ENCODE data around the gene C1orf74. TPM values are rescaled to one million over a fixed set of nuclear protein-coding genes. Genes with fewer than 3 reads are reported as not detected.

Gene C1orf74
- polyA plus RNA-seq, 1 of the 3 experiments (the other 2 are of a cell fraction) = 1.5 TPM

DNA sequence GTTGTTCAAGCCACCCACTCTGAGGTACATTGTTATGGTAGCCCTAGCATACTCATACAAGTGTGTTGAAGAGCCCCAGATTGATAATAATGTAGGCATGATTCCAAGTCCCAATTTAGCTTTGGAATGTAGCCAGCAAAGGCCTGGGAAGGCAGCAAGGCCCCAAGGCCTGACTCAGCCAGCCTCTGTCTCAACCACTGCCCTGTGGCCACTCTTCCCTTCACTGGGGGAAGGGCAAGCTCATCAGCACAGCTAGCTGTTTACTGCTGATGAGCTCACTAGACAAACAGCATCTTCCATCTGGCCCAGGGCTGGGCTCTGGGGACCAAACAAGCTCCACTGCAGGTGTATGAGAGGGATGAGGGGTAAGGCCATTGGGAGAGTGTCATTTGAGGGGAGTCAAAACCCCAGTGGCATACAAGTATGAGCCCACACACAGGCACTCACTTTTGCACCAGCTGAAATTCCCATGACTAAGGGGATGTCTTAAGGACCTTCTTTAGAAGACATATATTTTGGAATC, 23.8 kb upstream of the C1orf74 start:
- Histone ChIP-seq H3K79me2 (ENCODE audit: insufficient read depth) (no peaks in the 10 kb centered on the region), H2AFZ (ENCODE audit: low read depth) (no peak overlapping the region), H3K4me2 (0 out of 2 replicates have a peak overlapping the region, but pooled peaks have one; percentile 8), H3K9me2 (no peaks in the 10 kb centered on the region), H3K4me3 (ENCODE audit: low read depth in 2 of 2, low read length in 1 of 2) (no peak overlapping the region), H3K27me3 (ENCODE audit: insufficient read depth) (no peaks in the 10 kb centered on the region), H3K27ac (ENCODE audit: low read depth in 2 of 2, low read length in 1 of 2) (peak overlapping the region; percentile 84 to 90), H3K4me1 (ENCODE audit: control insufficient read depth in 1 of 2, insufficient read depth in 2 of 2, low read depth in 1 of 2, low read length in 1 of 2) (peaks cover 12 to 23% of the 10 kb centered on the region in 2 experiments), H3F3A (replicated peaks; ENCODE audit: insufficient read depth) (peaks cover 10% of the 10 kb centered on the region), H3K9me3 (no peaks in the 10 kb centered on the region), H4K20me1 (ENCODE audit: insufficient read depth) (no peaks in the 10 kb centered on the region), H3K36me3 (replicated peaks in 1 of 2; ENCODE audit: control insufficient read depth in 1 of 2, insufficient read depth in 2 of 2, low read length in 1 of 2) (no peaks in the 10 kb centered on the region), H3K9ac (no peak overlapping the region)
- CTCF ChIA-PET = interaction anchor here (1.0 to 7.5 kb wide), 5 partner anchors 8 to 25 kb away, joined by 3 to 78 read pairs (median 4); partner anchors contain the start of gene UTP25
- peak; percentile 82 for DNase-seq
- POLR2A ChIA-PET = interaction anchor here (1.3 to 1.4 kb wide), 2 partner anchors 20 to 24 kb away, joined by 5 to 6 read pairs; partner anchors contain the start of genes C1orf74 and UTP25
- TF ChIP-seq MXI1 (IDR thresholded peaks at IDR 0.05; ENCODE audit: low read depth, low read length) (peak; percentile 28; the same call in 1 of the 2 replicates), TEAD4 (IDR thresholded peaks at IDR 0.05; ENCODE audit: borderline replicate concordance, insufficient read depth) (peak; percentile 61; the same call in 1 of the 2 replicates), GATA2 (CRISPR knock-in tag; IDR thresholded peaks at IDR 0.05) (no peak), FOSL2 (IDR thresholded peaks at IDR 0.05; ENCODE audit: borderline replicate concordance, low read depth) (peak; percentile 88), TAF1 (IDR thresholded peaks at IDR 0.05; ENCODE audit: borderline replicate concordance, low read depth, low read length) (peak; percentile 39; the same call in 1 of the 2 replicates), GABPA (IDR thresholded peaks at IDR 0.05; ENCODE audit: low read depth) (no peak), RXRA (IDR thresholded peaks at IDR 0.05; ENCODE audit: borderline replicate concordance, low read depth) (peak; percentile 82; the same call in 1 of the 2 replicates), SIN3A (IDR thresholded peaks at IDR 0.05; ENCODE audit: borderline replicate concordance, low read depth, low read length) (peak; percentile 85), RCOR1 (IDR thresholded peaks at IDR 0.05; ENCODE audit: low read length) (peak; percentile 86), TCF12 (IDR thresholded peaks at IDR 0.05) (peak; percentile 92), MEF2A (IDR thresholded peaks at IDR 0.05; ENCODE audit: borderline replicate concordance, low read depth) (peak; percentile 97), EZH2phosphoT487 (IDR thresholded peaks at IDR 0.05; ENCODE audit: borderline replicate concordance, low read depth) (no peak), RAD21 (IDR thresholded peaks at IDR 0.05; ENCODE audit: low read length) (peak; percentile 27; the same call in 1 of the 2 replicates), JUND (IDR thresholded peaks at IDR 0.05) (peak; percentile 80), ELF1 (IDR thresholded peaks at IDR 0.05) (no peak), YY1 (IDR thresholded peaks at IDR 0.05; ENCODE audit: low read depth) (no peak), SMC3 (IDR thresholded peaks at IDR 0.05; ENCODE audit: low read depth, low read length) (no peak), FOXJ3 (CRISPR knock-in tag; IDR thresholded peaks at IDR 0.05) (no peak), NFIC (IDR thresholded peaks at IDR 0.05; ENCODE audit: borderline replicate concordance) (peak; percentile 99), CHD2 (IDR thresholded peaks at IDR 0.05; ENCODE audit: low read length, partially characterized antibody) (peak; percentile 94), POLR2AphosphoS5 (IDR thresholded peaks at IDR 0.05; ENCODE audit: low read depth, low read length) (peak; percentile 66; the same call in 1 of the 2 replicates), EP300 (IDR thresholded peaks at IDR 0.05; ENCODE audit: borderline replicate concordance in 1 of 2, low read depth in 1 of 2, low read length in 1 of 2) (peak; percentile 69 to 86; a peak in 2 of 4 replicates)
- TF ChIP-seq, protein P1, sequence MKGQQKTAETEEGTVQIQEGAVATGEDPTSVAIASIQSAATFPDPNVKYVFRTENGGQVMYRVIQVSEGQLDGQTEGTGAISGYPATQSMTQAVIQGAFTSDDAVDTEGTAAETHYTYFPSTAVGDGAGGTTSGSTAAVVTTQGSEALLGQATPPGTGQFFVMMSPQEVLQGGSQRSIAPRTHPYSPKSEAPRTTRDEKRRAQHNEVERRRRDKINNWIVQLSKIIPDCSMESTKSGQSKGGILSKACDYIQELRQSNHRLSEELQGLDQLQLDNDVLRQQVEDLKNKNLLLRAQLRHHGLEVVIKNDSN (IDR thresholded peaks at IDR 0.05; ENCODE audit: borderline replicate concordance, low read depth) = no peak
- TF ChIP-seq, protein P2, sequence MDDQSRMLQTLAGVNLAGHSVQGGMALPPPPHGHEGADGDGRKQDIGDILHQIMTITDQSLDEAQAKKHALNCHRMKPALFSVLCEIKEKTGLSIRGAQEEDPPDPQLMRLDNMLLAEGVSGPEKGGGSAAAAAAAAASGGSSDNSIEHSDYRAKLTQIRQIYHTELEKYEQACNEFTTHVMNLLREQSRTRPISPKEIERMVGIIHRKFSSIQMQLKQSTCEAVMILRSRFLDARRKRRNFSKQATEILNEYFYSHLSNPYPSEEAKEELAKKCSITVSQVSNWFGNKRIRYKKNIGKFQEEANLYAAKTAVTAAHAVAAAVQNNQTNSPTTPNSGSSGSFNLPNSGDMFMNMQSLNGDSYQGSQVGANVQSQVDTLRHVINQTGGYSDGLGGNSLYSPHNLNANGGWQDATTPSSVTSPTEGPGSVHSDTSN (IDR thresholded peaks at IDR 0.05) = peak; percentile 70
- TF ChIP-seq, protein P3, sequence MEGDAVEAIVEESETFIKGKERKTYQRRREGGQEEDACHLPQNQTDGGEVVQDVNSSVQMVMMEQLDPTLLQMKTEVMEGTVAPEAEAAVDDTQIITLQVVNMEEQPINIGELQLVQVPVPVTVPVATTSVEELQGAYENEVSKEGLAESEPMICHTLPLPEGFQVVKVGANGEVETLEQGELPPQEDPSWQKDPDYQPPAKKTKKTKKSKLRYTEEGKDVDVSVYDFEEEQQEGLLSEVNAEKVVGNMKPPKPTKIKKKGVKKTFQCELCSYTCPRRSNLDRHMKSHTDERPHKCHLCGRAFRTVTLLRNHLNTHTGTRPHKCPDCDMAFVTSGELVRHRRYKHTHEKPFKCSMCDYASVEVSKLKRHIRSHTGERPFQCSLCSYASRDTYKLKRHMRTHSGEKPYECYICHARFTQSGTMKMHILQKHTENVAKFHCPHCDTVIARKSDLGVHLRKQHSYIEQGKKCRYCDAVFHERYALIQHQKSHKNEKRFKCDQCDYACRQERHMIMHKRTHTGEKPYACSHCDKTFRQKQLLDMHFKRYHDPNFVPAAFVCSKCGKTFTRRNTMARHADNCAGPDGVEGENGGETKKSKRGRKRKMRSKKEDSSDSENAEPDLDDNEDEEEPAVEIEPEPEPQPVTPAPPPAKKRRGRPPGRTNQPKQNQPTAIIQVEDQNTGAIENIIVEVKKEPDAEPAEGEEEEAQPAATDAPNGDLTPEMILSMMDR (IDR thresholded peaks at IDR 0.05) = no peak
- TF ChIP-seq, protein P4, sequence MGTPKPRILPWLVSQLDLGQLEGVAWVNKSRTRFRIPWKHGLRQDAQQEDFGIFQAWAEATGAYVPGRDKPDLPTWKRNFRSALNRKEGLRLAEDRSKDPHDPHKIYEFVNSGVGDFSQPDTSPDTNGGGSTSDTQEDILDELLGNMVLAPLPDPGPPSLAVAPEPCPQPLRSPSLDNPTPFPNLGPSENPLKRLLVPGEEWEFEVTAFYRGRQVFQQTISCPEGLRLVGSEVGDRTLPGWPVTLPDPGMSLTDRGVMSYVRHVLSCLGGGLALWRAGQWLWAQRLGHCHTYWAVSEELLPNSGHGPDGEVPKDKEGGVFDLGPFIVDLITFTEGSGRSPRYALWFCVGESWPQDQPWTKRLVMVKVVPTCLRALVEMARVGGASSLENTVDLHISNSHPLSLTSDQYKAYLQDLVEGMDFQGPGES (IDR thresholded peaks at IDR 0.05; ENCODE audit: low read depth, low read length) = no peak
- TF ChIP-seq, protein P5, sequence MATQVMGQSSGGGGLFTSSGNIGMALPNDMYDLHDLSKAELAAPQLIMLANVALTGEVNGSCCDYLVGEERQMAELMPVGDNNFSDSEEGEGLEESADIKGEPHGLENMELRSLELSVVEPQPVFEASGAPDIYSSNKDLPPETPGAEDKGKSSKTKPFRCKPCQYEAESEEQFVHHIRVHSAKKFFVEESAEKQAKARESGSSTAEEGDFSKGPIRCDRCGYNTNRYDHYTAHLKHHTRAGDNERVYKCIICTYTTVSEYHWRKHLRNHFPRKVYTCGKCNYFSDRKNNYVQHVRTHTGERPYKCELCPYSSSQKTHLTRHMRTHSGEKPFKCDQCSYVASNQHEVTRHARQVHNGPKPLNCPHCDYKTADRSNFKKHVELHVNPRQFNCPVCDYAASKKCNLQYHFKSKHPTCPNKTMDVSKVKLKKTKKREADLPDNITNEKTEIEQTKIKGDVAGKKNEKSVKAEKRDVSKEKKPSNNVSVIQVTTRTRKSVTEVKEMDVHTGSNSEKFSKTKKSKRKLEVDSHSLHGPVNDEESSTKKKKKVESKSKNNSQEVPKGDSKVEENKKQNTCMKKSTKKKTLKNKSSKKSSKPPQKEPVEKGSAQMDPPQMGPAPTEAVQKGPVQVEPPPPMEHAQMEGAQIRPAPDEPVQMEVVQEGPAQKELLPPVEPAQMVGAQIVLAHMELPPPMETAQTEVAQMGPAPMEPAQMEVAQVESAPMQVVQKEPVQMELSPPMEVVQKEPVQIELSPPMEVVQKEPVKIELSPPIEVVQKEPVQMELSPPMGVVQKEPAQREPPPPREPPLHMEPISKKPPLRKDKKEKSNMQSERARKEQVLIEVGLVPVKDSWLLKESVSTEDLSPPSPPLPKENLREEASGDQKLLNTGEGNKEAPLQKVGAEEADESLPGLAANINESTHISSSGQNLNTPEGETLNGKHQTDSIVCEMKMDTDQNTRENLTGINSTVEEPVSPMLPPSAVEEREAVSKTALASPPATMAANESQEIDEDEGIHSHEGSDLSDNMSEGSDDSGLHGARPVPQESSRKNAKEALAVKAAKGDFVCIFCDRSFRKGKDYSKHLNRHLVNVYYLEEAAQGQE (IDR thresholded peaks at IDR 0.05; ENCODE audit: low read depth, low read length) = peak; percentile 57; the same call in 1 of the 2 replicates
